Heart left ventricle (tissue), 16 donors: ENCODE data around the gene NEU3. TPM values are rescaled to one million over a fixed set of nuclear protein-coding genes. Genes with fewer than 3 reads are reported as not detected.
"Not testable (repeated sequence)": the region's sequence is repeated elsewhere in the genome, so short reads cannot be mapped to it uniquely, and the experiment has no call there.

Experiments used
- ATAC-seq, 4 donors: fragments of 200-7000 bp; cut with Tn5 transposase; one replicate each; pipeline ENCODE4 v1.9.1; 2020 to 2022; ENCODE audit warnings: moderate library complexity in 4 of 4, mild to moderate bottlenecking in 3 of 4, moderate number of reproducible peaks in 1 of 4
- DNase-seq, 5 donors: peaks; one replicate each; pipeline ENCODE4 v3.0.0-alpha.2; 2020
- H3K27ac ChIP-seq, 12 donors: fragments of 200-600 bp; sonication (generic) in 4 of 12; one replicate each; pipeline versions ENCODE4 v1.5.0 to v1.8.0; 2016 to 2022; ENCODE audit warnings: mild to moderate bottlenecking in 2 of 12
- H3K27me3 ChIP-seq, 9 donors: fragments of 200-600 bp; sonication (generic) in 2 of 9; one replicate each; pipeline versions ENCODE4 v1.5.1 to v1.8.0; 2016 to 2022; ENCODE audit warnings: mild to moderate bottlenecking in 3 of 9
- H3K36me3 ChIP-seq, 9 donors: fragments of 200-600 bp; sonication (generic) in 2 of 9; one replicate each; pipeline versions ENCODE4 v1.5.0 to v1.8.0; 2018 to 2022; ENCODE audit warnings: mild to moderate bottlenecking in 2 of 9
- H3K4me1 ChIP-seq, 12 donors: fragments of 200-600 bp; sonication (generic) in 4 of 12; one replicate each; pipeline versions ENCODE4 v1.5.0 to v1.8.0; 2016 to 2022; ENCODE audit warnings: mild to moderate bottlenecking in 3 of 12
- H3K4me3 ChIP-seq, 12 donors: fragments of 200-600 bp; sonication (generic) in 4 of 12; one replicate each; pipeline versions ENCODE4 v1.5.0 to v1.8.0; 2017 to 2022; ENCODE audit warnings: mild to moderate bottlenecking in 9 of 12, moderate library complexity in 4 of 12
- H3K9me3 ChIP-seq, 12 donors: fragments of 200-600 bp; sonication (generic) in 4 of 12; one replicate each; pipeline versions ENCODE4 v1.5.0 to v1.8.0; 2016 to 2022; ENCODE audit warnings: mild to moderate bottlenecking in 1 of 12
- CTCF ChIP-seq, 12 donors: fragments of 200-600 bp; sonication (generic) in 4 of 12; IDR thresholded peaks; one replicate each; pipeline versions ENCODE4 v1.5.0 to v1.8.0; 2018 to 2022; ENCODE audit warnings: antibody characterized with exemption in 12 of 12, mild to moderate bottlenecking in 5 of 12
- POLR2A ChIP-seq, 2 donors: fragments of 450-650 bp; IDR thresholded peaks; one replicate each; pipeline ENCODE4 v1.6.1; 2017; ENCODE audit warnings: antibody characterized with exemption in 2 of 2, mild to moderate bottlenecking in 2 of 2, moderate library complexity in 2 of 2
- WGBS, 4 donors: extraction: QIAGEN DNeasy Blood & Tissue Kit in 2 of 4; methylation state at CpG; one replicate each; pipeline versions ENCODE4 v1.1.5 to v1.1.7; 2013 to 2018; 5-methylcytosine and 5-hydroxymethylcytosine counted together
- intact Hi-C, 10 donors: fragments of 100-400 bp; cut with DNase I; formaldehyde crosslinking; loops; one replicate each; pipeline versions ENCODE4 v1.11.1 to v1.14.2; 2022
- polyA plus RNA-seq, 2 donors: library from polyadenylated mRNA; stranded (reverse); fragments of 200-250 nt; gene quantifications; one replicate each; pipeline ENCODE4 v1.2.3, GENCODE V29; 2013
- total RNA-seq, 9 donors: library from RNA; depleted of rRNA in 2 of 9; stranded (reverse); fragments of >200 nt in 2 of 9; fragmentation: NEBNext Ultra II Directional in 3 of 9; extraction: Animal tissue kit (Norgen Biotek cat#: 25700) in 3 of 9; gene quantifications; one replicate each; pipeline versions ENCODE4 v1.1.0 to v1.2.4, GENCODE V29; 2016 to 2023
- donor health status: ischemic (EF 13 %, LVEDD 7.1; RV severe dilation, severe dysfunction).
- donor health status: healthy with polysubstance abuse.
- donor health status: DM: no; HTN: yes; CAD: no.
- donor health status: DM: no; HTN: no; CAD: no.
- donor health status: ischemic (EF 25% LVEDD 6.9; RV normal size, moderate dysfunction).
- donor health status: ischemic (EF 25% LVEDD 5.7; RV mildly dilated, moderate dysfunction).
- donor health status: healthy.
- donor health status: DM: yes; HTN: yes; CAD: no.
- donor health status: ischemic (EF 35%, LVEDD 5.7; RV mildly dilated, moderate dysfunction).
- donor health status: nonischemic (EF 11% LVEDD 7.7; RV severe dilation, severe dysfunction).
- donor health status: DM: yes; HTN: yes; CAD: no.
- donor health status: PGD.
- donor health status: ischemic (EF 29% LVEDD 5.4; RV normal size, mild dysfunction).
- donor health status: nonischemic (EF 23%, LVEDD 6.1; RV moderate dilation, normal function).

Gene NEU3
- total and polyA plus RNA-seq, 11 donors: 5.1 to 16.6 (median 7.7) TPM

DNA sequence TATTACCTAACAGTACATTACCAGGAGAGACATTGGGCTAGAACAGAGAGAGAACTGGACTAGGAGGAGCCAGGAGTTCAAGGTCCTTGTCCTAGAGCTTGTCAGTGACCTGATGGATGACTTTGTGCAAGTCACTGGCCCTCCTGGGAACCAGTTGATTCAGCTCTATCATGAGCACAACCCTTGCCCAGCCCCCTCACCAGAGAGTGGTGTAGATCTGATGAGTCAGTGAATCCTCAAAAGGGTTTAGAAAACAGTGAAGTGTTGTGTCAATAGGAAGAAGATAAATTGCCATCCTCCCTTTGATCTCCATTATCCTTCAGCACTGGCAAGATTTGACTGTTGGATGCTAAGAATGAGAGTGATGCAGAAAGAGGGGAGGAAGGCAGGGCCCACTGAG is 24.3 kb downstream of the NEU3 start:
- H3K4me3 ChIP-seq: no peak overlapping the region
- peak overlapping the region in 2 of 12 donors; percentile 35 to 82 for H3K27ac ChIP-seq
- H3K4me1 ChIP-seq: peaks cover 0 to 16% (median 4%) of the 10 kb centered on the region in 12 donors
- ATAC-seq (no peak), DNase-seq (no peak)
- TF ChIP-seq CTCF (IDR thresholded peaks at IDR 0.05): no peak
- no peak for TF ChIP-seq POLR2A (IDR thresholded peaks at IDR 0.05)
- peaks cover 0 to under 1% (median 0%) of the 10 kb centered on the region in 12 donors for H3K9me3 ChIP-seq
- intact Hi-C loops: no loop called here
- peaks cover 0 to 27% (median 4%) of the 10 kb centered on the region in 9 donors for H3K36me3 ChIP-seq
- H3K27me3 ChIP-seq: no peaks in the 10 kb centered on the region

- Histone ChIP-seq H3K9me3 (peaks cover 0 to 6% (median 0%) of the 10 kb centered on the region in 12 donors), H3K27ac (peak overlapping the region in 8 of 12 donors; percentile 10 to 82 (median 40)), H3K4me1 (peaks cover 0 to 16% (median 4%) of the 10 kb centered on the region in 12 donors), H3K36me3 (peaks cover 0 to 16% (median 3%) of the 10 kb centered on the region in 9 donors), H3K27me3 (no peaks in the 10 kb centered on the region), H3K4me3 (no peak overlapping the region)
- 0 to 15% (median 10%) methylated on average over 1 of the region's 1 CpG for WGBS, 4 donors
- TF ChIP-seq CTCF (IDR thresholded peaks at IDR 0.05) (no peak), POLR2A (IDR thresholded peaks at IDR 0.05) (no peak)
- intact Hi-C loops: no loop called here
- ATAC-seq (peak; percentile 83 to 92 (median 86)), DNase-seq (peak in 3 of 5 donors; percentile 26 to 47 (median 36))
These were observed 25.4 kb downstream of the NEU3 start for GRCh38 chr11:75014129-75014528.

- H3K9me3 ChIP-seq, ATAC-seq, H3K27ac ChIP-seq, intact Hi-C loops, H3K27me3 ChIP-seq, H3K4me3 ChIP-seq, DNase-seq, H3K36me3 ChIP-seq: not testable (repeated sequence)
- peaks cover 0 to 24% (median 5%) of the 10 kb centered on the region in 12 donors for H3K4me1 ChIP-seq
- WGBS, 4 donors: 85 to 98% (median 95%) methylated on average over 3 of the region's 3 CpGs
These were observed 30.5 kb downstream of the NEU3 start for GRCh38 chr11:75019200-75019599.

DNA sequence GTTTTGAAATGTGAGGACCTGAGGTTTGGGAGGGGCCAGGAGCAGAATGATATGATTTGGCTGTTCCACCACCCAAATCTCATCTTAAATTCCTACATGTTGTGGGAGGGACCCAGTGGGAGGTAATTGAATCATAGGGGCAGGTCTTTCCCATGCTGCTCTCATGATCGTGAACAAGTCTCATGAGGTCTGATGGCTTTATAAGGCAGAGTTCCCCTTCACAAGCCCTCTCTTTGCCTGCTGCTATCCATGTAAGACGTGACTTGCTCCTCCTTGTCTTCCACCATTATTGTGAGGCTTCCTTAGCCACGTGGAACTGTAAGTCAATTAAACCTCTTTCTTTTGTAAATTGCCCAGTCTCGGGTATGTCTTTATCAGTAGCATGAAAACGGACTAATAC is 31.6 kb downstream of the NEU3 start:
- H3K36me3 ChIP-seq, H3K4me3 ChIP-seq, H3K27me3 ChIP-seq, H3K27ac ChIP-seq, ATAC-seq, DNase-seq, H3K9me3 ChIP-seq: not testable (repeated sequence)
- peaks cover 0 to 22% (median 5%) of the 10 kb centered on the region in 12 donors for H3K4me1 ChIP-seq
- WGBS, 4 donors: 75 to 83% (median 79%) methylated on average over 5 of the region's 5 CpGs
- intact Hi-C loops: loop anchor here in 5 of 10 donors (2.0 to 5.0 kb wide), 3 partner anchors 73 to 228 kb away; partner anchors contain the start of genes SPCS2 (in 1 of the 5) and XRRA1 (in 1 of the 5)

DNA sequence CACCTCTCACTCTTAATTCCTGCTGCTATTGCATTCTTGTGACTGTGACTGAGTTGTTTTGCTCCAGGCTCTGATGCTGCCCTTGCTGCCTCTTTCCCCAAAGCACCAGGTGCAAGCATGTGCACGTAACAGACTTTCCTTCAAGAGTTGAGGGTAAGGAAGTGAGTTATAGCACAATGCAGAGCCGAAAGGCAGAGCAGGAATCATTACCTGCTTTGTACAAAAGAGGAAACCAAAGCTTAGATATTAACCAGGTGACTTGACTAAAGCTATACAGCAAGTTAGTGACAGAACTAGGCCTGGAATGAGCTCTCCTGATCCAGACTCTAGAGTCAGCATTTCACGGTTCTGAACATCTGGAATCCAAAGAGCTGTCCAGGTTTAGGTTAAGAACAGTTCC is 33.6 kb downstream of the NEU3 start:
- Histone ChIP-seq H3K4me1 (peaks cover 0 to 22% (median 5%) of the 10 kb centered on the region in 12 donors), H3K4me3 (no peak overlapping the region), H3K9me3 (peaks cover 0 to 8% (median 0%) of the 10 kb centered on the region in 12 donors), H3K27me3 (no peaks in the 10 kb centered on the region), H3K27ac (peak overlapping the region in 5 of 12 donors; percentile 30 to 64 (median 46)), H3K36me3 (no peaks in the 10 kb centered on the region)
- TF ChIP-seq POLR2A (IDR thresholded peaks at IDR 0.05) (no peak), CTCF (IDR thresholded peaks at IDR 0.05) (no peak)
- ATAC-seq (no peak), DNase-seq (no peak)
- intact Hi-C loops: loop anchor here in 8 of 10 donors (2.0 to 5.0 kb wide), 3 partner anchors 75 to 227 kb away; partner anchors contain the start of genes SPCS2 (in 1 of the 8) and XRRA1 (in 1 of the 8)
- 84 to 91% (median 86%) methylated on average over 3 of the region's 3 CpGs for WGBS, 4 donors
